T-cell (primary cell): Measurements from ENCODE around the gene ZNHIT2. TPM values are rescaled to one million over a fixed set of nuclear protein-coding genes. Genes with fewer than 3 reads are reported as not detected.

Experiments
- ATAC-seq, 4 experiments: fragments of 200-7000 bp in 3 of 4; fragments of 150-1000 bp in 1 of 4; cut with Tn5 transposase; replicated peaks in 1 of 4; 1 replicate in 3 of 4; 2 replicates in 1 of 4; pipeline ENCODE4 v1.10.0; 2021; ENCODE audit warnings: moderate library complexity in 3 of 4, mild to moderate bottlenecking in 2 of 4, moderate number of reproducible peaks in 1 of 4
- CTCF ChIA-PET, 2 donors: fragments of 300-600 bp; sonication (Branson Sonifier 250); formaldehyde crosslinking; loops; one replicate each; lab custom pipeline; 2022; ENCODE audit warnings: antibody characterized with exemption in 2 of 2; lab: Charles Lee
- POLR2A ChIA-PET, 2 donors: fragments of 300-600 bp; sonication (Branson Sonifier 250); formaldehyde crosslinking; loops; one replicate each; lab custom pipeline; 2022; ENCODE audit warnings: antibody characterized with exemption in 2 of 2; lab: Charles Lee
- DNase-seq, 35 experiments: peaks; one replicate each; pipeline versions ENCODE4 v3.0.0 to v3.0.0-alpha.2; 2013 to 2023
- H3K27ac ChIP-seq: one replicate; pipeline ENCODE4 v1.5.1; 2013; ENCODE audit warnings: low read length
- H3K27me3 ChIP-seq, 2 experiments: replicated peaks in 1 of 2; 1 replicate in 1 of 2; 2 replicates in 1 of 2; pipeline versions ENCODE4 v1.6.1 to v1.7.0; 2013; ENCODE audit warnings: low read length in 1 of 2, mixed read lengths in 1 of 2; ENCODE audit not compliant: control insufficient read depth in 2 of 2, insufficient read depth in 2 of 2; ENCODE audit errors: extremely low read depth in 1 of 2
- H3K36me3 ChIP-seq, 2 donors: 1 replicate in 1 of 2; 2 replicates in 1 of 2; pipeline versions ENCODE4 v1.6.1 to v1.7.0; 2013; ENCODE audit warnings: low read length in 1 of 2; ENCODE audit not compliant: control insufficient read depth in 2 of 2, insufficient read depth in 1 of 2; ENCODE audit errors: extremely low read depth in 1 of 2
- H3K4me1 ChIP-seq, 2 experiments: 1 replicate in 1 of 2; 2 replicates in 1 of 2; pipeline versions ENCODE4 v1.6.1 to v1.7.0; 2013; ENCODE audit warnings: low read length in 2 of 2, mixed read lengths in 1 of 2; ENCODE audit not compliant: insufficient read depth in 2 of 2, control insufficient read depth in 1 of 2; ENCODE audit errors: extremely low read depth in 1 of 2
- H3K4me3 ChIP-seq, 2 donors: 1 replicate in 1 of 2; 2 replicates in 1 of 2; pipeline versions ENCODE4 v1.5.1 to v1.7.0; 2013; ENCODE audit warnings: mild to moderate bottlenecking in 2 of 2, low read length in 1 of 2, moderate library complexity in 1 of 2; ENCODE audit not compliant: control insufficient read depth in 1 of 2; ENCODE audit errors: extremely low read depth in 1 of 2
- H3K9me3 ChIP-seq: 2 replicates; pipeline ENCODE4 v1.7.0; 2013
- H3K27ac Mint-ChIP-seq, 2 donors: one replicate each; pipeline ENCODE4 v1.8.0; 2020 to 2021; ENCODE audit warnings: mild to moderate bottlenecking in 2 of 2, mixed read lengths in 2 of 2
- H3K27me3 Mint-ChIP-seq, 2 donors: one replicate each; pipeline ENCODE4 v1.8.0; 2021 to 2022; ENCODE audit warnings: mixed read lengths in 2 of 2
- H3K36me3 Mint-ChIP-seq: one replicate; pipeline ENCODE4 v1.8.0; 2021; ENCODE audit warnings: mixed read lengths
- H3K4me1 Mint-ChIP-seq, 3 donors: one replicate each; pipeline ENCODE4 v1.8.0; 2020 to 2022; ENCODE audit warnings: mixed read lengths in 3 of 3, mild to moderate bottlenecking in 1 of 3
- H3K4me3 Mint-ChIP-seq, 3 donors: one replicate each; pipeline ENCODE4 v1.8.0; 2020 to 2022; ENCODE audit warnings: mild to moderate bottlenecking in 3 of 3, mixed read lengths in 3 of 3, moderate library complexity in 3 of 3
- H3K9me3 Mint-ChIP-seq, 3 donors: one replicate each; pipeline ENCODE4 v1.8.0; 2020 to 2022; ENCODE audit warnings: mixed read lengths in 3 of 3
- WGBS: methylation state at CpG from one replicate; pipeline ENCODE4 v1.1.5; 2013; ENCODE audit warnings: missing lambda C conversion rate; ENCODE audit not compliant: insufficient coverage; 5-methylcytosine and 5-hydroxymethylcytosine counted together
- total RNA-seq, 35 experiments: library from RNA in 6 of 35; stranded (reverse) in 6 of 35; fragments of 120-200 nt in 1 of 35; gene quantifications; one replicate each; pipeline versions ENCODE4 v1.2.1 to v1.2.4 and lab custom pipeline; 2013 to 2026

ZNHIT2 gene
- total RNA-seq, 5 donors from 2014 or later (not counting 1 experiment from before 2014, with no cell fraction given), result 7.0 to 20.4 (median 18.1) TPM

DNA sequence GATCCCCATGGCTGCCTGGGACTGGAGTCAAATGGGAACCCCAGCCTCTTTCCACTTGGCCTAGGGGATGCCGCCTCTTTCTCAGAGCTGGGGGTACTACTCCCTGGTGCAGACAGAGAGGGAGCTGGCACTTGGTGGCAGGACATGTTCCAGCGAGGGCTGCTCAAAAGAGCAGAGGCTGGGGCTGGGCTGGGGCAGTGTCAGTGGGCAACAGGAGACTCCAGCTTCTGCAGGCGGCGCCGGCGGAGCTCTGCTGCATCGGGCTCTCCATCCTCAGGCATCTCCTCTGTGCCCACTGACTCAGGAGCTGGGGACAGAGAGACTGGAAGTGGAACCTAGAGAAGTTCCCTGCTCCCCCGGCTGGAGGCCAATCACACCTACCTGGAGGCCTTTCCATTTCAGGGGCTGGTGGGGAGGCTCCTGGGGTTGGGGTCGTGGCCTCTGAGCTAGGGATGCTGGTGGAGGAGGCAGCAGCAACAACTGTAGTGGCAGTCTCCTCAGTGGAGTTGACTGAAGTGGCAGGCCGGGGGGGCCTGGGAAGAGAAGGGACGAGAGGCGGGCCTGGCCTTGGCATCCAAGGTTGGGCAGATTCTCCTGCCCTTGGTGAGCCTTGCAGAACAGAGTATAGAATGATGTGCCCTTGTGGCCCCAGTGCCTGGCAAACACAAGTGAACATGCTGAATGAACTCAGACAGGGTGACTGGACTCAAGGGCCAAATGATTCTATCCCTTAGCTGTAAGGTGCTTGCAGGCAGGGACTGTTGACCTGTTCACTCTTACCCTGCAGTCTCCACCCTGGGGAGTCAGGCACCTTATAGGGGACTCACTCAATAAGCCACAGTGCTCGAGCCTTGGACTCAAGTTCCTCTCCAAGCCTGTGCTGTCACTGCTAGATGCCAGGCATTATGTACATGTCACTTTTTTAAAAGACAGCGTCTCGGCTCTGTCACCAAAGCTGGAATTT is 11.0 kb upstream of the ZNHIT2 start:
- peaks cover 15 to 33% (median 23%) of the 10 kb centered on the region in 3 donors for H3K4me1 Mint-ChIP-seq
- H3K36me3 Mint-ChIP-seq, result peaks cover 19% of the 10 kb centered on the region
- Histone ChIP-seq H3K4me1 (peaks cover 6 to 21% of the 10 kb centered on the region in 2 experiments), H3K9me3 (no peaks in the 10 kb centered on the region), H3K4me3 (no peak overlapping the region), H3K27ac (no peak overlapping the region), H3K27me3 (no peaks in the 10 kb centered on the region), H3K36me3 (peaks cover 33 to 87% of the 10 kb centered on the region in 2 donors)
- ATAC-seq (no peak), DNase-seq (no peak)
- 95% methylated on average over 14 of the region's 15 CpGs for WGBS
- POLR2A ChIA-PET, result interaction anchor here in 1 of 2 donors (0.5 kb wide), 1 partner anchor 201 kb away, joined by 3 read pairs; no protein-coding TSS in a partner anchor
- no peaks in the 10 kb centered on the region for H3K27me3 Mint-ChIP-seq
- no peaks in the 10 kb centered on the region for H3K9me3 Mint-ChIP-seq
- CTCF ChIA-PET, result no interaction called here
- no peak overlapping the region for H3K4me3 Mint-ChIP-seq
- no peak overlapping the region for H3K27ac Mint-ChIP-seq

DNA sequence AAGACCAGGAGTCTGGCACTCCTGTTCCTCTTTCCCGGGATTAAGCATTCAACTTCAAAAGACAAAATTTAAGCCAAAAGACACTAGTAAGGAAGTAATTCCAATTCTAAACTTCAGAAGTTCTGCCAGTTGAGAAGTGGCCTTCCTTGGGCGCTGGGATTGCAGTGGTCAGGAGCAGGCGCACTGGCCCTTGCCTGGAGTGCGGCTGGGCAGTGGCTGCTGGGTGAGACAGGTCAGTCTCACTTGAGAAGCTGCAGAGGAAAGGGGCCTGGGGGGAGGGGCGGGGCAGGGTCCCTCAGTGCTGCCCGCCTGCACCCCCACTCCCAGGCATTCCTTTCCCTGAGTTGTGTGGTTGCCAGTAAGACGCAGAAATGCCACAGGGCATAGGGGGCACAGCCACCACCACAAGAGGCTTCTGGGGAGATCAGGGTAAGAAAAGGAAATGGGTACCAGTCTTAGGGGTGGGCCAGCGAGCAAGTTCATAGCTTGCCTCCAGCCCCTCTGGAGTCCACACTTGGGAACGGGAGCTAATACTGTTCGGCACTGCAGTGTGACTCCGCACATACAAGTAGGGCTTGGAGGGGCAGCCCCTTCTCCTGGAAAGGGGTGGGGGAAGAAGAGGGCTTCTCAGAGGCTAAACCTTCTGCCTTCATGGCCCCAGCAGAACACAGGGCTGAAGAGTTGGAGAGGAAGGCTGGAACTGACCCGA is 10.1 kb upstream of the ZNHIT2 start:
- ChIA-PET POLR2A (interaction anchor here in 1 of 2 donors (1.0 kb wide), 1 partner anchor 9 kb away, joined by 4 read pairs; no protein-coding TSS in a partner anchor), CTCF (no interaction called here)
- Histone ChIP-seq H3K9me3 (no peaks in the 10 kb centered on the region), H3K27ac (no peak overlapping the region), H3K4me3 (no peak overlapping the region), H3K4me1 (peaks cover 2 to 20% of the 10 kb centered on the region in 2 experiments), H3K27me3 (no peaks in the 10 kb centered on the region), H3K36me3 (peaks cover 33 to 85% of the 10 kb centered on the region in 2 donors)
- Mint-ChIP-seq H3K27me3 (no peaks in the 10 kb centered on the region), H3K9me3 (no peaks in the 10 kb centered on the region), H3K4me1 (peaks cover 15 to 31% (median 21%) of the 10 kb centered on the region in 3 donors), H3K36me3 (peaks cover 19% of the 10 kb centered on the region), H3K27ac (no peak overlapping the region), H3K4me3 (no peak overlapping the region)
- WGBS, result 96% methylated on average over 6 of the region's 12 CpGs
- ATAC-seq (no peak), DNase-seq (no peak)

GRCh38 chr11:65126624-65127274 is 9.2 kb upstream of the ZNHIT2 start:
- CTCF ChIA-PET, result no interaction called here
- Histone ChIP-seq H3K36me3 (peaks cover 28 to 76% of the 10 kb centered on the region in 2 donors), H3K27me3 (no peaks in the 10 kb centered on the region), H3K9me3 (no peaks in the 10 kb centered on the region), H3K4me1 (peaks cover 2 to 15% of the 10 kb centered on the region in 2 experiments), H3K4me3 (no peak overlapping the region), H3K27ac (no peak overlapping the region)
- peaks cover 27% of the 10 kb centered on the region for H3K36me3 Mint-ChIP-seq
- H3K9me3 Mint-ChIP-seq, result no peaks in the 10 kb centered on the region
- WGBS, result 92% methylated on average over 4 of the region's 6 CpGs
- DNase-seq (no peak), ATAC-seq (no peak)
- H3K4me1 Mint-ChIP-seq, result peaks cover 20 to 30% (median 22%) of the 10 kb centered on the region in 3 donors
- H3K27me3 Mint-ChIP-seq, result no peaks in the 10 kb centered on the region
- no peak overlapping the region for H3K4me3 Mint-ChIP-seq
- POLR2A ChIA-PET, result interaction anchor here in 1 of 2 donors (1.0 kb wide), 1 partner anchor 9 kb away, joined by 4 read pairs; no protein-coding TSS in a partner anchor
- no peak overlapping the region for H3K27ac Mint-ChIP-seq

DNA sequence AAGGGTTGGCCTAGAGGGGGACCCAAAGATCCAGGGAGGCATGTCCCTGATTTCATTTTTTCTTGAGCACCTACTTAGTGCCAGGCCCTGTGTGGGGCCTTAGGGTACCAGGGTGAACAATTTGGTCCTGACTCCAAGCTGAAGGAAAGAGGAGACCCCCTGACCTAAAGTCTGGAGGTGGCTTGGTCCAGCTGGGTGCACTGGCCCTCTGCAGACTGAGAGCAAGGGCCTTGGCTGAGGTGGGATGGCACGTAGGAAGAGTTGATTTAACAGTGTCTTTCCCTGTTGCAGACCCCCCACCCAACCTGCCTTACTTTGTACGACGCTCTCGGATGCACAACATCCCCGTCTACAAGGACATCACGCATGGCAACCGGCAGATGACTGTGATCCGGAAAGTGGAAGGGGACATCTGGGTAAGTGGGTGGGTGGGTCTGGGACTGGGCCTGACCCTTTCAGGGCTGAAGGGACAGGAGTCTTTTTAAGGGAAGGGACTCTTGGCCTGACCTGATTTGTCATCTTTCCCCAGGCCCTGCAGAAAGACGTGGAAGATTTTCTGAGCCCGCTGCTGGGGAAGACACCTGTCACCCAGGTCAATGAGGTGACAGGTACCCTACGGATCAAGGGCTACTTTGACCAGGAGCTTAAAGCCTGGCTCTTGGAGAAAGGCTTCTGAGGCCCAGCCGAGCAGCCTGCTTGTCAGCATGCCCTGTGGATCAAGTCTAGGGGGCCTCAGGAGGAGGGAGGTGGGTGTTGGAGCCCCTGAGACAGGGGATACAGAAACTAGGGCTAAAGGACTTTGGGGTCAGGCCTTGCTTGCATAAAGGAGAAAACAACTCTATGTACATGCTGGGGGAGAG is 7.9 kb upstream of the ZNHIT2 start:
- ChIA-PET CTCF (interaction anchor here in 1 of 2 donors (1.1 kb wide), 1 partner anchor 14 kb away, joined by 5 read pairs; the partner anchor contains the start of gene TM7SF2), POLR2A (interaction anchor here (0.6 to 1.2 kb wide), 2 partner anchors 9 to 208 kb away, joined by 3 read pairs; no protein-coding TSS in a partner anchor)
- Histone ChIP-seq H3K9me3 (no peaks in the 10 kb centered on the region), H3K27me3 (no peaks in the 10 kb centered on the region), H3K27ac (no peak overlapping the region), H3K36me3 (peaks cover 21 to 71% of the 10 kb centered on the region in 2 donors), H3K4me1 (peaks cover 9 to 28% of the 10 kb centered on the region in 2 experiments), H3K4me3 (no peak overlapping the region)
- DNase-seq, result no peak
- Mint-ChIP-seq H3K4me3 (no peak overlapping the region), H3K4me1 (peaks cover 31 to 34% (median 32%) of the 10 kb centered on the region in 3 donors), H3K27ac (no peak overlapping the region), H3K36me3 (peaks cover 31% of the 10 kb centered on the region), H3K27me3 (no peaks in the 10 kb centered on the region), H3K9me3 (no peaks in the 10 kb centered on the region)
- ATAC-seq, result no peak
- 93% methylated on average over 5 of the region's 12 CpGs for WGBS

DNA sequence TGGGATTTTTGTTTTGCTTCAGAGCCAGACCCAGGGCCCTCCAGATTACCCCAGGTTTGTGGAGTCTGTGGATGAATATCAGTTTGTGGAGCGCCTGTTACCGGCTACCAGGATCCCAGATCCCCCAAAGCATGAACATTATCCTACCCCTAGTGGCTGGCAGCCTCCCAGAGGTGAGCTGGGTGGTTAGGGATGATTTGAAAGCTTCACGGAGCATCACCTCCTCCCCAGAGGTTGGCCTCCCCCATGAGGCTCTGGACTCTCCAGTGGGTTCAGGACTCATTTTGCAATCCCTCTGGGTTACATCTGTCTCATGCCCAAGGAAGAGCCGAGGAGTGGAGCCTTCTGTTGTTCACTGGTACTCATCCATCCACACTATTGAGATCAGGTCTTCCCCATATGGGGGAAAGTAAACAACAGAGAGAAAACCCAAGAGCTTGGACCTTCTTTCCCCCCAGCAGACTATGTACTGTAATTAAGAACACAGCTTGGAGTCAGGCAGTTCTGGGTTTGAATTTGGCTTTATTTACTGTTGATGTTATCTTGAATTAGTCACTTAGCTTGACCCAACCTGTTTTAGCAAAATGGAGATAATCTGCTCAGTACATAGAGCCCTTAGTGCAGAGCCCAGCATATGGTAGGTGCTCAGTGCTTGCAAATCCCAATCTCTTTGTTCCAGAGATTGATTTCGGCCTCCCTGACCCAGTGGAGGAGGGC is 7.1 kb upstream of the ZNHIT2 start:
- Histone ChIP-seq H3K36me3 (peaks cover 16 to 71% of the 10 kb centered on the region in 2 donors), H3K27ac (no peak overlapping the region), H3K27me3 (no peaks in the 10 kb centered on the region), H3K9me3 (no peaks in the 10 kb centered on the region), H3K4me1 (peaks cover 9 to 28% of the 10 kb centered on the region in 2 experiments), H3K4me3 (no peak overlapping the region)
- Mint-ChIP-seq H3K9me3 (no peaks in the 10 kb centered on the region), H3K27ac (peak overlapping the region in 1 of 2 donors; percentile 68), H3K4me3 (peak overlapping the region; percentile 14 to 64 (median 51)), H3K27me3 (no peaks in the 10 kb centered on the region), H3K4me1 (peaks cover 31 to 42% (median 38%) of the 10 kb centered on the region in 3 donors), H3K36me3 (peaks cover 39% of the 10 kb centered on the region)
- ATAC-seq, result no peak
- no peak for DNase-seq
- ChIA-PET CTCF (interaction anchor here (0.5 to 1.1 kb wide), 3 partner anchors 14 to 228 kb away, joined by 4 to 6 read pairs (median 5); partner anchors contain the start of gene TM7SF2 (in 1 of the 2)), POLR2A (interaction anchor here in 1 of 2 donors (1.2 kb wide), 1 partner anchor 10 kb away, joined by 3 read pairs; no protein-coding TSS in a partner anchor)
- WGBS, result 92% methylated on average over 2 of the region's 5 CpGs
